DOHH2 (cell line): ENCODE data around the gene HIVEP3.

Experiments
- CTCF ChIP-seq: fragments of 200-600 bp; sonication (generic); IDR thresholded peaks from one replicate; pipeline ENCODE4 v1.5.1; 2014; ENCODE audit warnings: antibody characterized with exemption, mild to moderate bottlenecking, low read depth, low read length; ENCODE audit not compliant: poor library complexity, severe bottlenecking
- EZH2phosphoT487 ChIP-seq: fragments of 200-600 bp; sonication (generic); IDR thresholded peaks from 2 replicates; pipeline ENCODE4 v1.6.1; 2017; ENCODE audit warnings: borderline replicate concordance, mild to moderate bottlenecking, antibody characterized with exemption, low read length, moderate library complexity, mixed read lengths

GRCh38 chr1:41827991-41828570, 90.6 kb downstream of the HIVEP3 start:
- TF ChIP-seq CTCF (no peak), EZH2phosphoT487 (no peak)
